C4-2B (cell line): ENCODE results near the gene TBC1D22B.

Source experiments
- CTCF ChIP-seq: fragments of 450-650 bp; conservative IDR thresholded peaks from 2 replicates; pipeline ENCODE4 v1.5.1; 2017; ENCODE audit warnings: mild to moderate bottlenecking
- ZFX ChIP-seq: fragments of 450-650 bp; IDR thresholded peaks from 2 replicates; pipeline ENCODE4 v1.6.1; 2017

GRCh38 chr6:37319856-37320480 is 62.4 kb downstream of the TBC1D22B start:
- TF ChIP-seq CTCF, result no peak
- TF ChIP-seq ZFX, result no peak
